MV-4-11 (cell line): ENCODE data around the gene PCCA.
"Not testable (repeated sequence)": the region's sequence is repeated elsewhere in the genome, so short reads cannot be mapped to it uniquely, and the experiment has no call there.

Source experiments
- DNase-seq: peaks from one replicate; lab custom pipeline; 2025; lab: John Stamatoyannopoulos, UW

The PCCA gene

GRCh38 chr13:100510208-100510957, 421.5 kb downstream of the PCCA start:
- no peak for DNase-seq

DNA sequence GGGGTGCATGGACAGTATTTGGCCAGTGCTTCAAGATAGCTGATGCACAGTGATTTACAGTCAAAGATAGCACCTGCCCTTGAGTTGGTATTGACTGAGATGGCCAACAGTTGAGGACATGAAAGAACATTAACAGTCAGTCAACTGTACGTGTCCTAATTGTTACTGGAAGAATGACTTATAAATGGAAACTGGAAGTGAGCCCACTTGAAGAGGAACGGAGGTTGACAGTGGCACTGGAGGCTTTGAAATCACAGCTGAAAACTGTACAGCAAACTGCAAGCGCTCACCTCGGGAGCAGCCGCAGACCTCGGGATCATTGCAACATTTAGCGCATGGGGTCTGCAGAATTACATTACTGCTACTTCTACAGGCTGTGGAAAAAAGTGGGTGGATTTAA, 422.6 kb downstream of the PCCA start:
- peak; percentile 67 for DNase-seq

- DNase-seq, result no peak
Measured at GRCh38 chr13:100512422-100512821, 423.5 kb downstream of the PCCA start.

DNA sequence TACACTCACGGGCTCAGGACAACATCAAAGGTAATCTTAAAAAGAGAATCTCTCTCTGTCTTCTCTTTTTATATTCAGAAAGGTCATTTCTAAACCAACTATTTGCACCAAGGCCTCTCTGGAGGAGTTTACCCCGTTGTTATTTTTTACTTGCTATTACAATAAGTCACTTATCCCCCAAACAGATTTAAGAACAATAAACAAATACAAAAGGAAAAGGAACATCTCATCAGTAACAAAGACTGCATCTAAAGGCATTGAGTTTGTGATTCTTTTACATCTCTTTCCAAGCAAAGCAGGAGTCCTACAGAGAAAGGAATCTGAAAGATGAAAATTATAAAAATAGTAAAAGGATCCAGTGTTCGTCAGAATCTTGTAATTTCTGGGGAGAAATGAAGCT, 424.3 kb downstream of the PCCA start:
- no peak for DNase-seq

GRCh38 chr13:100513987-100514670, 425.2 kb downstream of the PCCA start:
- DNase-seq, result peak; percentile 10

- DNase-seq, result peak; percentile 50
Measured at GRCh38 chr13:100514788-100515409, 426.0 kb downstream of the PCCA start.

GRCh38 chr13:100515410-100515800, 426.5 kb downstream of the PCCA start:
- DNase-seq, result peak; percentile 59

- DNase-seq, result no peak
Measured at GRCh38 chr13:100517135-100517534, 428.2 kb downstream of the PCCA start.

GRCh38 chr13:100517728-100518127, 428.8 kb downstream of the PCCA start:
- DNase-seq, result no peak

GRCh38 chr13:100518394-100519062, 429.6 kb downstream of the PCCA start:
- DNase-seq, result no peak

GRCh38 chr13:100519626-100520025, 430.7 kb downstream of the PCCA start:
- no peak for DNase-seq

GRCh38 chr13:100520936-100521850, 432.3 kb downstream of the PCCA start:
- DNase-seq, result no peak

DNA sequence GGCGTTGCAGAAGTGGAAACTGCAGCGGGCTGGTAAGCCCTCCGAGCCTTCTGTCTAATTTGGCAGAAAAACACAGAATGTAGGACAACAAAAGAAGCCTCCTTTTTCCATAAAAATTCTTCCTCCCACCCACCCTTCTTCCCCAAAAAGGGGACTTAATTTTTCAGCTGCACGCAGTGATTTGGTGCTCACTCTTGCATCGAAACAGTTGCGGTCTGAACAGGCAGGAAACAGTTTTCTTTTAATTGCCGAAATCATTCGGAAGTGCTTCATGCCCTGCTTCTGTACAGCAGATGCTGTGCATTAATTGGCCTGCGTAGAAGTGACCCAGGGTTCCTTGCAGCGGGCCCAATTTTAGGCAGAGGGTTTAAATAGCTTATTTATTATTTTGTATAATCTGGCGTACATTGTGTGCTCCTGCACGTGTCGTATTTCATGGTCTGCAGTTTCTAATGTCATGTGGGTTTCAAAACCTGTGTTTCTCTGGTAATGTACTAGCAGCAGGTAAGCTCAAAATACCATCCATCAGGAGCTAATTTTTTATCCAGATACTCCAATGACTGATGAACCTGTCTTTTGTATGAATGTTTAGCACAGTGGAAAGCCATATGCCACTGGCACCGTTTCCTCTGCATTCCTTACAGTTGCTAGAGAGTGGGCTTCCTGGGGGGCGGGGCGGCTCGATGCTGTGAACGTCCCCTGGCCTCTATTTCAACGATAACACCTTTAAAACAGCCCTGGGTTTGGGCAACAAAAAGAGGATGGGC, 433.1 kb downstream of the PCCA start:
- DNase-seq, result peak; percentile 21

- DNase-seq, result no peak
Measured at GRCh38 chr13:100522618-100523309, 433.9 kb downstream of the PCCA start.

GRCh38 chr13:100523411-100523810, 434.5 kb downstream of the PCCA start:
- DNase-seq, result no peak

DNA sequence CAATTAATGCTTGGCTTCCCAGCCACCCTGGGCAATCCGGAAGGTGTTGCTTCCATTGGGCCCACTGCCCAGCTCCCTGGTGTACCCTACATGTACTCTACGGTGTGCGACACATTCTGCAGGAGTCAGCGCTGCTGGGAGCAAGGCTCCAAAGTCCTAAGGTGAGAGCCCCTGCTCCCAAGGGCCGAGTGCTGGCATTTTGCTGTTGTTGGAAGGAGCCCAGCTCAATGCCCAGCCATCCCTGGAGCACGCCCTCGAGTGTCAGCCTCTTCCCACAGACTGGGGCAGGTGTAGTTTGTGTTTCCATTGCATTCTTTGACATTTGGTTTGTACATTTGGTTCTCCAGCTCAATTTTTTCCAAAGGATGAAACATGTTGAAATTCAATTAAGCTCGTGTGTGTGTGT, 435.1 kb downstream of the PCCA start:
- DNase-seq, result no peak

- not testable (repeated sequence) for DNase-seq
Measured at GRCh38 chr13:100524688-100525087, 435.8 kb downstream of the PCCA start.

DNA sequence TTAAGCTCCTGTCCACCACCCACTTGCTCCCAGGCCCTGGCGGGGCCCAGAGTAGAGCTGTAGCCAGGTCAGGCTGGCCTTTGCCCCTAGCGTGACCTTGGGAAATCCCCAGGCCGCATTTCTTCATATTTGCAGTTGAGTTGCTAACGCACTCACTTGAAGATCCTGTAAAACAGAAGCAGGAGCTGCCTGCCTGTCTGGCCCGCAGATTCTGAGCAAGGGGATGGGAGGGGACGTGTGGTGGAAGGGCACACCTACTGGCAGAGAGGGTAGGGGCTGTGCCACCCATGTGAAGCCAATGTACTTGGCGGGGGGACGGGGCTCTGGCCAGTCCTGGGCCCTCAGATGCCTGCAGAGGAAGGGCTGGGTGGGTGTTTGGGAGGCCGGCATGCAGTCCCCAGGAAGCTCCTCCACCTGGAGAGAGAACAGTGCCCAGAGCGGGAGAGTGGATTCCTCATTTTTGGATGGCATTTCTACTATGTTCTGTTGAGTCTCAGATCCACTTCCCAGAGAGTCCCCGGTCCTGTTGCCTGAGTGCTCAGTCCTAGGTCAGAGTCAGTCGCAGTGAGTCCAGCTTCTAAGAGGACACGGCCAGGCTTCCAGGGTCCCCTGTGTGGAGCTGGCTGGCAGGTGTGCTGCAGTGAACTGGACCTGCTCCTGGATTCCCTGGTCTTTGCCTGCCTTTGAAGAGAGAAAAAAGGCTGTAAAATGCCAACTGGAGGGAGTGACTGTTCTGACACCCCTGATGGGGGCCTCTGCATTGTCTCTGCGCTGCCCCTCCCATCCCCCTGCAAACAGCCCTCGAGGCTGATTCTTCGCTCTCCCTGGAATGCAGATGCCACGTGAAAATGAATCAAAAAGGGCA, 436.8 kb downstream of the PCCA start:
- no peak for DNase-seq
